GM21786 (cell line): Measurements from ENCODE around the gene PHB1.
"Not testable (repeated sequence)": the region's sequence is repeated elsewhere in the genome, so short reads cannot be mapped to it uniquely, and the experiment has no call there.

Source experiments
- ATAC-seq: cut with Tn5 transposase; IDR thresholded peaks from one replicate; pipeline ENCODE4 v1.9.1; 2021; ENCODE audit not compliant: unreplicated experiment

Gene PHB1

DNA sequence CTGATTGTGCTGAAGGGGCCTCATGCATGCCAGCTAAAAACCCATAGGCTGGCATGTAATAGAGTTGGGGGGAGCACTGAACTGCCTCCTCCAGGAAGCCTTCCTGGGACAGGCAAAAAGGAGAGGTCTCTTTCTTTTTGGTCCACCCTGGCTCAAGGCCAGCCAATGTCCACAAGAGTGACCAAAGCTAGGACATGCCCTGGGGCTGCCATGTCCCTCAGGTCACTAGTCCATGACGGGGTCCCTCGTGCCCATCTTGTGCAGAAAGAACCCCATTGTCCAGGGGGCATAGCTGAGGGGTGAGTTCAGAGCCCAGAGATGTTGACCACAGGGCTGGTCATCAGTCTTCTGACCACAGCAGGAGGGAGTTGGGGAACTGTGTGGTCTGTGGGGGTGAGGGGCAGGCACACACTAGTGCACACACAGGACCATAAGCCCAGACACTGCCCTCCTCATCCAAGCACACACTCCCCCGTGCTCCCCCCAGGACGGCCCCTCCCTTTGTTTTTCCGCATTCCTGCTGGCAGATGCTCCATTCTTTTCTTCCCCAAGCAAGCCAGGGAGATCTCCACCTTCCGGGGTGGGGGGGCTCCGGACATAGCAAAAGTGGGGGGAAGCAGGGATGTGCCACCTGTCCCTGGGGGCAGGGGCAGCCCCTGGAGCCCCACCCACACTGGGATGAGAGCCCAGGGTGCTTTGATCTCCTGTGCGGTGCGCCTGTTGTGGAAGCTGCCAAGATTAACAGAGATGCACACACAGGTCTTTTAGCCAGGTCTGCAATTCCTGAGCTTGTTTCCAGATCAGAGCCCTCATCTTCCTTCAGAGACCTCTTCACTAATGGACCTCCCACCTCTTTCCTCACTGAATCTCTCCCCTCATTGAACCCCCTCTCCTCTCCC is 25.2 kb upstream of the PHB1 start:
- ATAC-seq = no peak

GRCh38 chr17:49439305-49439672 is 24.6 kb upstream of the PHB1 start:
- no peak for ATAC-seq

GRCh38 chr17:49438436-49439278 is 24.0 kb upstream of the PHB1 start:
- ATAC-seq = no peak

- ATAC-seq = no peak
Observed at GRCh38 chr17:49437696-49438435, 23.2 kb upstream of the PHB1 start.

DNA sequence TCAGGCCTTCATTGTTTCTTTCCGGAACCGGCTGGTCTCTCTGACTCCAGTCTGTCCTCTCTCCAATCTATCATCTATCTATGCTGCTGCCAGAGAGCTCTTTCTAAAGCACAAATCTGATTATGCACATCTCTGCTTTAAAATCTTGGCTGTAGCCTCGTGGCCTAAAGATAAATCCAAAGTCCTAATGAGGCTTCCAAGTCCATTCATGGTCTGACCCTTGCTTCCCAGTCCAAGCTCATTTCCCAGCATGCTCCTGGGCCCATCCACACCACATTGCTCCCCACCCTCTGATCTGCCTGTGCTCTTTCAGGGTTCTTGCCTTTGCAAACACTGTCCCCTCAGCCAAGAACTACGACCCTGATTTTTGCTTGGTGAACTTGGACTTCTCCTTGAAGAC is 21.5 kb upstream of the PHB1 start:
- no peak for ATAC-seq

- no peak for ATAC-seq
Observed at GRCh38 chr17:49435671-49436029, 21.0 kb upstream of the PHB1 start.

- ATAC-seq = no peak
Observed at GRCh38 chr17:49434821-49435670, 20.4 kb upstream of the PHB1 start.

DNA sequence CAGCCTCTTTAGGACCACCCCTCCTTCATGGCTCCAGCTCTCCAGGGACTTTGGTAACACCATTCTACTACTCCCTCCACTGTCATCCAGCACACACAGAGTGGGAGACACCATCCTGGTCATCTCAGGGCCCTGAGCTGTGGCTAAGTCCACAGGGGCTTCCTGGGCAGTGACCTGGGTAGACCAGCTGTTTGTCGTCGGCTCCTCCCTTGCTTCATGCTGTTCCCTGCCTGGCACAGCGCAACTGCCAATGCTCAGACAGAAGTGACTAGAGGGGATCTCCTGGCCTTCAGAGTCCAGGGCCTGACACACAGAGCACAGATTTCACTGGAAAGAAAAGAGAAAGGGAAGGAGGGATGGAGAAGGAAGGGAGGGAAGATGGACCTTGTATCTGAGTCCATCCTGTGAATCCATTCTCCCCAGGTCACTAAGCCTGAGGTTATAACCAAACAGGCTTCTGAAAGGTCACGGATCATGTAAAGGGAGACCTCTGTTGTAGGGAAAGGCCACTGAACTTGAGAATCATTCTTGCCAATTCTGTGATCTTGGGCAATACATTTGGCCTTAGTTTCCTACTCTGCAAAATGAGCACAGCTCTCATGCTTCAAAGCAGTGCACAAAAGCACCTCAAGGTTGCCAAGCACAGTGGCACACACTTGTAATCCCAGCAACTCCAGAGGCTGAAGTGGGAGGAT is 18.5 kb upstream of the PHB1 start:
- no peak for ATAC-seq

DNA sequence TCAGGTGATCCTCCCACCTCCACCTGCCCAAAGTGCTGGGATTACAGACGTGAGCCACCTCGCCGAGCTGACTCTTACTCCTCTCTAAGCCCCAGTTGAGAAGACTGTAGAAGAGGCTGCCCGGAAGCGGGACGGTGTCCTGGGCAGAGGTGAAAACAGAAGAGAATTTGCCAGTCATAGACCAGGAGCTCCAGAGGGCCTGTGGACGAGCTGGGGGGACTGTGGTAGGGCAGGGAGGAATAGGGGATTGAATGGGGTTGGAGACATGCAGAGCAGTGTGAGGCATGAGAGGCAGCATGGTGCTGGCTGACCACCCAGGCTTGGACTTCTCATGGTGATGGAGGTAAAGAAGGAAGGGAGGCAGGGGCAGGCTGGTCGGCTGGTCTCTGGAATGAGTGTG is 17.1 kb upstream of the PHB1 start:
- ATAC-seq = no peak

GRCh38 chr17:49425004-49425286 is 10.3 kb upstream of the PHB1 start:
- ATAC-seq = no peak

DNA sequence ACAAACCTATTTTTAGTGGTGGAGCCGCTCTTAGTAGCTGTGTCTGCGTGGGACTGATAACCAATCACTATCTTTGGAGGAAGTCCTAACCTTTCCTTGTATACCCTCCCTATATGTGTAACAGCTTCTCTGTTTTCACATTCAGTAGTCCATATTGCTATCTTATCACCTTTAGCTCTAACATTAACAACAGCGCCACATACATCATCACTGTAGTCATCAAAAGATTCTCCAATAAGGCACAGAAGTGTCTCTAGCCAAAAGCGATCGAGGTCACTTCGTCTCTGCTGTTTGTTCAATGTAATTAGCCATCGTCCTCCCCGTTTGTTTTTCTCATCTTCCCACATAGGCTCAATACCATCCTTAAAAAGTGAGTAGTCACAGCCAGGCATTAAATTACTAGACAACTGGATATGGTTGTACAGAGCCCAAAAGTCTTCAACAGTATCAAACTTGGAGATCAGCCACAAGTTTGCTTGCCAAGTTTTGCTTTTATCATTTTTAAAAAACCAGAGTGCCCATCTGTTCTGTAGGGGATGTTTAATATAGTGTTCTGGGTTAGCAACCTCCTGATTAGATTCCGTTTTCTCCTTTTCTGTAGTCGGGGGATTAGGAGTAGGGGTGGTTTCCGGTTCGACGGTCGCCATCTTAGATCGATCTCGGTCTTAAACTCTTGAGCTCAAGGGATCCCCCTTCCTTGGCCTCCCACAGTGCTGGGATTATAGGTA is 9.8 kb upstream of the PHB1 start:
- not testable (repeated sequence) for ATAC-seq

- ATAC-seq = no peak
Observed at GRCh38 chr17:49422714-49423113, 8.0 kb upstream of the PHB1 start.

- ATAC-seq = not testable (repeated sequence)
Observed at GRCh38 chr17:49419761-49420160, 5.1 kb upstream of the PHB1 start.

DNA sequence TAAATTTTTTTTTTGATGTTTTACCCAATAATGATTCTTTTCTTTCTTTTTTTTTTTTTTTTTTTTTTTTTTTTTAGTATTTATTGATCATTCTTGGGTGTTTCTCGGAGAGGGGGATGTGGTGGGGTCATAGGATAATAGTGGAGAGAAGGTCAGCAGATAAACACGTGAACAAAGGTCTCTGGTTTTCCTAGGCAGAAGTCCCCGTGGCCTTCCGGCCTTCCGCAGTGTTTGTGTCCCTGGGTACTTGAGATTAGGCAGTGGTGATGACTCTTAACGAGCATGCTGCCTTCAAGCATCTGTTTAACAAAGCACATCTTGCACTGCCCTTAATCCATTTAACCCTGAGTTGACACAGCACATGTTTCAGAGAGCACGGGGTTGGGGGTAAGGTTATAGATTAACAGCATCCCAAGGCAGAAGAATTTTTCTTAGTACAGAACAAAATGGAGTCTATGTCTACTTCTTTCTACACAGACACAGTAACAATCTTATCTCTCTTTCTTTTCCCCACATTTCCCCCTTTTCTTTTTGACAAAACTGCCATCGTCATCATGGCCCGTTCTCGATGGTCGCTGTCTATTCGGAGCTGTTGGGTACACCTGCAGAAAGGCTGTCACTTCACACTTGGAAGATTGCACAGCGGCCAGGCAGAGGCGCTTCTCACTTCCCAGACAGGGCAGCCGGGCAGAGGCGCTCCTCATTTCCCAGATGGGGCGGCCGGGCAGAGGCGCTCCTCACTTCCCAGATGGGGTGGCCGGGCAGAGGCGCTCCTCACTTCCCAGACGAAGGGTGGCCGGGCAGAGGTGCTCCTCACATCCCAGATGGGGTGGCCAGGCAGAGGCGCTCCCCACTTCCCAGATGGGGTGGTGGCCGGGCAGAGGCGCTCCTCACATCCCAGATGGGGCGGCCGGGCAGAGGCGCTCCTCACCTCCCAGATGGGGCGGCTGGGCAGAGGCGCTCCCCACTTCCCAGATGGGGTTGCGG is 4.4 kb upstream of the PHB1 start:
- not testable (repeated sequence) for ATAC-seq

DNA sequence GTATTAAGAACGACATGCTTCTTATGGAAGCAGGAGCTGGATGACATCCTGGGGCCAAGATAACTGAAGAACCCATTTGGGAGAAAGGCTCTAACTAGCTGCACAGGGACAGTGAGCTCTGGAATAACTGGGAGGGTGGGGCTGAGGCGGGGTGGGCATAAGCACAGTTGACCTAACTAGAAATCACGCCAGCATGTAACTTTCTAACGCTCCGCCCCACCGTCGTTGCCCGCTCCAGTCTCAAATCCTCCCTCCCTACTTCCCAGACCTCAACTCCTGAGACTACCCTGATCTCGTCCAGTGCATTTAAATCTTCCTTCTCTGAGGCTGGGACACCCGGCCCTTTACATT is 436 bp downstream of the PHB1 start:
- ATAC-seq = no peak

- ATAC-seq = no peak
Observed at GRCh38 chr17:49409066-49409465, 5.6 kb downstream of the PHB1 start.

DNA sequence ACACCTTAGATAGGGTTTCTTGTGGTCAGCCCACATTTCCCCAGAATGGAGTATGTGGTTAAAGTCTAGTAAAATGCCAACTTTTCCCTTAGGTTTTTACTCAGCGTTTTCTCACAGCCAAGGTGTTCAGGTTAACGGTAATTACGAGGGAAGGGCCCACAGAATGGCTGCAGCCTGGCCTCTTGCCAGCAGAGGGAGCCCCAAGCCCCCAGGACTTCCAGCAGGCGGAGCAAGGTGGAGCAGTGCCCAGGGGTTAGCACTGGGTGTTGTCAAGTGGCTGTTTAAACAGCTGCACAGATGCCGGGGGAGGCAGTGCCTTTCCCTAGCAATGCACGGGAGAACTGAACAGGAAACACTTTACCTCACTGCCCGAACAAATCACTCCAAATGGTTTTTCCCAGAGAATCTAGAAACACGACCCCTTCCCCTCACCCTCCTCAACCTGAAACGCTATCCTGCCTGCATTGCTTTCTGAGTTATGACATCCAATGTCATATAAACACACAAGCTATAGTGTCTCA is 6.6 kb downstream of the PHB1 start:
- no peak for ATAC-seq

- no peak for ATAC-seq
Observed at GRCh38 chr17:49407086-49407485, 7.6 kb downstream of the PHB1 start.
